Measurements from ENCODE around the gene ACTR6. TPM values are rescaled to one million over a fixed set of nuclear protein-coding genes. Genes with fewer than 3 reads are reported as not detected.

Gene ACTR6
- total and polyA plus RNA-seq, 10 of the 15 experiments (the other 5 are each of a cell fraction or from before 2014, with no cell fraction given) = 17.4 to 62.4 (median 40.5) TPM

DNA sequence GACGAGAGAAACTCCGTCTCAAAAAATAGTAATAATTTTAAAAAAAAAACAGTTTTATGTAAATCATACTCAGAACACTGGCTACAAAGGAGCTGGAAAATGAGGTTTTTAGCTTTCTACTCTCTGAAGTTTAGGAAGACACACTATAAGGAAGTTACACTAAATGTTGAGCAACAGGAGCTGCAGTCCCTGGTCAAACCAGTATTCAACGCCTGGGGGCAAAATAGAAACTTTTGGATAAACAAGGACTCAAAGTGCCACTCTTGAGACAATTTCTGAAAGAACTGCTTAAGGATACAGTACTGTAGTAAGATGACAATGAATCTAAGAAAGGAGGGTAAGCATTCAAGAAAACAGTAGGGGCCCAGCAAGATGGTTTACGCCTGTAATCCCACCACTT, 29.3 kb downstream of the ACTR6 start:
- no peaks in the 10 kb centered on the region for H3K27me3 ChIP-seq (replicated peaks in 1 of 2; ENCODE audit: control insufficient read depth in 2 of 2, insufficient read depth in 2 of 2, low read length in 1 of 2)
- no peaks in the 10 kb centered on the region for H3K4me1 ChIP-seq (ENCODE audit: control insufficient read depth, insufficient read depth, low read length)
- in situ Hi-C loops (cut with MboI) = loop anchor here (5.0 to 10.0 kb wide), 2 partner anchors 175 to 317 kb away; no protein-coding TSS in a partner anchor
- POLR2A ChIA-PET = no interaction called here
- intact Hi-C loops (cut with micrococcal nuclease; ENCODE audit: unreplicated experiment) = no loop called here
- H2AFZ ChIP-seq (ENCODE audit: control insufficient read depth, low read depth, low read length) = no peak overlapping the region
- RAD21 ChIA-PET (ENCODE audit: unreplicated experiment) = interaction anchor here (0.6 to 1.6 kb wide), 3 partner anchors 91 to 1220 kb away, joined by 3 to 6 read pairs (median 3); no protein-coding TSS in a partner anchor
- WGBS (ENCODE audit: insufficient coverage, insufficient replicate concordance, low lambda C conversion rate, missing lambda C conversion rate) = 99% methylated on average over 4 of the region's 4 CpGs
- no peak overlapping the region for H3K9ac ChIP-seq (ENCODE audit: control insufficient read depth, insufficient read depth, low read length)
- H3K36me3 ChIP-seq (ENCODE audit: control insufficient read depth in 2 of 2, insufficient read depth in 2 of 2, low read length in 1 of 2) = no peaks in the 10 kb centered on the region
- ATAC-seq (no peak), FAIRE-seq (no peak), DNase-seq (ENCODE audit: low read depth, low spot score) (no peak)
- no peaks in the 10 kb centered on the region for H3K9me3 ChIP-seq (replicated peaks; ENCODE audit: control insufficient read depth, insufficient read depth, low read length)
- H3K4me2 ChIP-seq (ENCODE audit: control insufficient read depth, insufficient read depth) = no peak overlapping the region
- no peak for TF ChIP-seq PBX3 (IDR thresholded peaks at IDR 0.05; ENCODE audit: insufficient replicate concordance, low read depth, low read length)
- no peak for TF ChIP-seq RAD51 (IDR thresholded peaks at IDR 0.05)
- TF ChIP-seq IRF5 (IDR thresholded peaks at IDR 0.05; ENCODE audit: borderline replicate concordance) = no peak
- TF ChIP-seq FOXK2 (IDR thresholded peaks at IDR 0.05) = no peak
- TF ChIP-seq CBFB (IDR thresholded peaks at IDR 0.05; ENCODE audit: low read depth) = no peak
- TF ChIP-seq CREM (IDR thresholded peaks at IDR 0.05; ENCODE audit: low read depth) = no peak
- no peak for TF ChIP-seq SIX5 (IDR thresholded peaks at IDR 0.05; ENCODE audit: low read depth, low read length, severe bottlenecking)
- no peak for TF ChIP-seq NFYA (IDR thresholded peaks at IDR 0.05; ENCODE audit: borderline replicate concordance, low read depth, low read length)
- TF ChIP-seq RB1 (IDR thresholded peaks at IDR 0.05; ENCODE audit: borderline replicate concordance) = no peak
- TF ChIP-seq, protein P1, sequence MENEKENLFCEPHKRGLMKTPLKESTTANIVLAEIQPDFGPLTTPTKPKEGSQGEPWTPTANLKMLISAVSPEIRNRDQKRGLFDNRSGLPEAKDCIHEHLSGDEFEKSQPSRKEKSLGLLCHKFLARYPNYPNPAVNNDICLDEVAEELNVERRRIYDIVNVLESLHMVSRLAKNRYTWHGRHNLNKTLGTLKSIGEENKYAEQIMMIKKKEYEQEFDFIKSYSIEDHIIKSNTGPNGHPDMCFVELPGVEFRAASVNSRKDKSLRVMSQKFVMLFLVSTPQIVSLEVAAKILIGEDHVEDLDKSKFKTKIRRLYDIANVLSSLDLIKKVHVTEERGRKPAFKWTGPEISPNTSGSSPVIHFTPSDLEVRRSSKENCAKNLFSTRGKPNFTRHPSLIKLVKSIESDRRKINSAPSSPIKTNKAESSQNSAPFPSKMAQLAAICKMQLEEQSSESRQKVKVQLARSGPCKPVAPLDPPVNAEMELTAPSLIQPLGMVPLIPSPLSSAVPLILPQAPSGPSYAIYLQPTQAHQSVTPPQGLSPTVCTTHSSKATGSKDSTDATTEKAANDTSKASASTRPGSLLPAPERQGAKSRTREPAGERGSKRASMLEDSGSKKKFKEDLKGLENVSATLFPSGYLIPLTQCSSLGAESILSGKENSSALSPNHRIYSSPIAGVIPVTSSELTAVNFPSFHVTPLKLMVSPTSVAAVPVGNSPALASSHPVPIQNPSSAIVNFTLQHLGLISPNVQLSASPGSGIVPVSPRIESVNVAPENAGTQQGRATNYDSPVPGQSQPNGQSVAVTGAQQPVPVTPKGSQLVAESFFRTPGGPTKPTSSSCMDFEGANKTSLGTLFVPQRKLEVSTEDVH (IDR thresholded peaks at IDR 0.05; ENCODE audit: low read depth, partially characterized antibody) = no peak
- no peak for TF ChIP-seq EP300 (IDR thresholded peaks at IDR 0.05; ENCODE audit: borderline replicate concordance in 1 of 2, control insufficient read depth in 1 of 2, low read depth in 2 of 2, low read length in 2 of 2)
- TF ChIP-seq, protein P2, sequence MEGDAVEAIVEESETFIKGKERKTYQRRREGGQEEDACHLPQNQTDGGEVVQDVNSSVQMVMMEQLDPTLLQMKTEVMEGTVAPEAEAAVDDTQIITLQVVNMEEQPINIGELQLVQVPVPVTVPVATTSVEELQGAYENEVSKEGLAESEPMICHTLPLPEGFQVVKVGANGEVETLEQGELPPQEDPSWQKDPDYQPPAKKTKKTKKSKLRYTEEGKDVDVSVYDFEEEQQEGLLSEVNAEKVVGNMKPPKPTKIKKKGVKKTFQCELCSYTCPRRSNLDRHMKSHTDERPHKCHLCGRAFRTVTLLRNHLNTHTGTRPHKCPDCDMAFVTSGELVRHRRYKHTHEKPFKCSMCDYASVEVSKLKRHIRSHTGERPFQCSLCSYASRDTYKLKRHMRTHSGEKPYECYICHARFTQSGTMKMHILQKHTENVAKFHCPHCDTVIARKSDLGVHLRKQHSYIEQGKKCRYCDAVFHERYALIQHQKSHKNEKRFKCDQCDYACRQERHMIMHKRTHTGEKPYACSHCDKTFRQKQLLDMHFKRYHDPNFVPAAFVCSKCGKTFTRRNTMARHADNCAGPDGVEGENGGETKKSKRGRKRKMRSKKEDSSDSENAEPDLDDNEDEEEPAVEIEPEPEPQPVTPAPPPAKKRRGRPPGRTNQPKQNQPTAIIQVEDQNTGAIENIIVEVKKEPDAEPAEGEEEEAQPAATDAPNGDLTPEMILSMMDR (IDR thresholded peaks at IDR 0.05 in 2 of 3, conservative IDR thresholded peaks at IDR 0.05 in 1 of 3; ENCODE audit: control insufficient read depth in 2 of 3, extremely low read depth in 1 of 3, insufficient read depth in 1 of 3, low read depth in 3 of 3, low read length in 3 of 3) = no peak
- no peak for TF ChIP-seq JUNB (IDR thresholded peaks at IDR 0.05)
- TF ChIP-seq ZNF217 (IDR thresholded peaks at IDR 0.05) = no peak
- no peak for TF ChIP-seq RELA (IDR thresholded peaks at IDR 0.05; ENCODE audit: borderline replicate concordance, partially characterized antibody)
- no peak for TF ChIP-seq ZNF384 (IDR thresholded peaks at IDR 0.05; ENCODE audit: borderline replicate concordance, low read depth, low read length)
- H3K27ac ChIP-seq (ENCODE audit: control insufficient read depth, insufficient read depth) = no peak overlapping the region
- no peaks in the 10 kb centered on the region for H4K20me1 ChIP-seq (ENCODE audit: control insufficient read depth, insufficient read depth)
- H3K79me2 ChIP-seq (ENCODE audit: control insufficient read depth, insufficient read depth, low read length) = no peaks in the 10 kb centered on the region
- BruUV-seq (replicated peaks) = no TSS peak
- H3K4me3 ChIP-seq = no peak overlapping the region
- SMC1A ChIA-PET (ENCODE audit: uncharacterized antibody, unreplicated experiment) = interaction anchor here (1.5 kb wide), 1 partner anchor 75 kb away, joined by 3 read pairs; no protein-coding TSS in a partner anchor
- CTCF ChIA-PET = interaction anchor here (0.6 to 3.7 kb wide), 3 partner anchors 45 to 175 kb away, joined by 3 to 17 read pairs (median 14); no protein-coding TSS in a partner anchor

Measured in GM12878 (cell line).